Spinal cord (tissue), 10 donors: ENCODE results near the gene TNNT2. TPM values are rescaled to one million over a fixed set of nuclear protein-coding genes. Genes with fewer than 3 reads are reported as not detected.

ENCODE experiments used
- DNase-seq, 6 donors: peaks; one replicate each; pipeline versions ENCODE4 v3.0.0 to v3.0.0-alpha.2; 2013 to 2015; ENCODE audit warnings: low spot score in 6 of 6, low read depth in 4 of 6
- H3K27ac ChIP-seq: one replicate; pipeline ENCODE4 v1.5.1; 2013; ENCODE audit warnings: low read depth, low read length, control low read depth
- H3K27me3 ChIP-seq: one replicate; pipeline ENCODE4 v1.6.1; 2013; ENCODE audit warnings: low read length; ENCODE audit not compliant: control insufficient read depth, insufficient read depth
- H3K36me3 ChIP-seq: one replicate; pipeline ENCODE4 v1.6.1; 2013; ENCODE audit warnings: low read length; ENCODE audit not compliant: control insufficient read depth, insufficient read depth
- H3K4me1 ChIP-seq: one replicate; pipeline ENCODE4 v1.6.1; 2013; ENCODE audit warnings: low read length; ENCODE audit not compliant: control insufficient read depth, insufficient read depth
- H3K4me3 ChIP-seq: one replicate; pipeline ENCODE4 v1.5.1; 2013; ENCODE audit warnings: low read depth, low read length, control low read depth
- H3K9me3 ChIP-seq: one replicate; pipeline ENCODE4 v1.6.1; 2013; ENCODE audit warnings: low read length; ENCODE audit not compliant: control insufficient read depth, insufficient read depth
- WGBS: methylation state at CpG from one replicate; pipeline ENCODE4 v1.1.5; 2013; ENCODE audit warnings: missing lambda C conversion rate; ENCODE audit not compliant: insufficient coverage; 5-methylcytosine and 5-hydroxymethylcytosine counted together
- long read RNA-seq, 4 donors: transcript quantifications; one replicate each; lab custom pipeline, GENCODE V29; 2026
- polyA plus RNA-seq, 2 donors: library from polyadenylated mRNA; unstranded; fragments of 120-200 nt; gene quantifications; one replicate each; pipeline ENCODE4 v1.2.1, GENCODE V29; 2013; ENCODE audit not compliant: insufficient read length in 2 of 2
- total RNA-seq, 2 donors: library from RNA; depleted of rRNA in 1 of 2; stranded (reverse); fragments of 120-200 nt in 1 of 2; fragments of >200 nt in 1 of 2; gene quantifications; one replicate each; pipeline versions ENCODE4 v1.2.3 to v1.2.4, GENCODE V29; 2013 to 2014
- donor health status: healthy.

The TNNT2 gene
- total RNA-seq (10 to 100 TPM in 1 of 2 donors, 1 to 10 TPM in 1; 1.4 to 23.4 TPM), polyA plus RNA-seq (1 to 10 TPM; 1.9 to 7.3 TPM)
- long read RNA-seq, donor 1: 0 reads
- long read RNA-seq, donor 2: 0 reads
- long read RNA-seq, donor 3: 0 reads
- long read RNA-seq, donor 4: 0 reads

GRCh38 chr1:201377611-201378092 is at the start of gene TNNT2:
Gene TNNT2, minus strand, starts transcription at chr1:201377680. Its CDS starts 4,426 bp downstream, at chr1:201373254.
- H3K27ac ChIP-seq: no peak within 1 kb of the TSS
- WGBS: 80% methylated on average over 1 of the region's 9 CpGs
- H3K27me3 ChIP-seq: no peaks in the 10 kb centered on the region
- H3K9me3 ChIP-seq: no peaks in the 10 kb centered on the region
- H3K4me3 ChIP-seq: no peak within 1 kb of the TSS
- H3K4me1 ChIP-seq: peaks cover 10% of the 10 kb centered on the region
- DNase-seq: peak in 1 of 6 donors; percentile 27
- H3K36me3 ChIP-seq: no peaks in the 10 kb centered on the region

GRCh38 chr1:201426479-201427310 is 49.2 kb upstream of the TNNT2 start:
- Histone ChIP-seq H3K9me3 (no peaks in the 10 kb centered on the region), H3K4me1 (no peaks in the 10 kb centered on the region), H3K4me3 (no peak overlapping the region), H3K27ac (no peak overlapping the region), H3K36me3 (no peaks in the 10 kb centered on the region), H3K27me3 (no peaks in the 10 kb centered on the region)
- 43% methylated on average over 8 of the region's 15 CpGs for WGBS
- DNase-seq: peak in 1 of 6 donors; percentile 35

GRCh38 chr1:201424146-201424545 is 46.7 kb upstream of the TNNT2 start:
- WGBS: 100% methylated on average over 2 of the region's 2 CpGs
- H3K9me3 ChIP-seq: no peaks in the 10 kb centered on the region
- no peaks in the 10 kb centered on the region for H3K36me3 ChIP-seq
- H3K27ac ChIP-seq: no peak overlapping the region
- no peak for DNase-seq
- no peak overlapping the region for H3K4me3 ChIP-seq
- H3K4me1 ChIP-seq: peaks cover 16% of the 10 kb centered on the region
- H3K27me3 ChIP-seq: no peaks in the 10 kb centered on the region

- Histone ChIP-seq H3K4me3 (no peak overlapping the region), H3K36me3 (no peaks in the 10 kb centered on the region), H3K4me1 (peaks cover 17% of the 10 kb centered on the region), H3K27ac (no peak overlapping the region), H3K9me3 (no peaks in the 10 kb centered on the region), H3K27me3 (no peaks in the 10 kb centered on the region)
- 83% methylated on average over 6 of the region's 6 CpGs for WGBS
- no peak for DNase-seq
These were observed 46.2 kb upstream of the TNNT2 start for GRCh38 chr1:201423655-201424054.

GRCh38 chr1:201422436-201423030 is 45.1 kb upstream of the TNNT2 start:
- H3K27me3 ChIP-seq: no peaks in the 10 kb centered on the region
- no peak for DNase-seq
- no peak overlapping the region for H3K27ac ChIP-seq
- WGBS: 76% methylated on average over 2 of the region's 6 CpGs
- no peak overlapping the region for H3K4me3 ChIP-seq
- H3K9me3 ChIP-seq: no peaks in the 10 kb centered on the region
- no peaks in the 10 kb centered on the region for H3K36me3 ChIP-seq
- H3K4me1 ChIP-seq: peaks cover 17% of the 10 kb centered on the region

GRCh38 chr1:201422026-201422425 is 44.5 kb upstream of the TNNT2 start:
- H3K36me3 ChIP-seq: no peaks in the 10 kb centered on the region
- DNase-seq: no peak
- WGBS: 59% methylated on average over 3 of the region's 3 CpGs
- H3K4me1 ChIP-seq: peaks cover 17% of the 10 kb centered on the region
- no peak overlapping the region for H3K27ac ChIP-seq
- H3K9me3 ChIP-seq: no peaks in the 10 kb centered on the region
- no peak overlapping the region for H3K4me3 ChIP-seq
- no peaks in the 10 kb centered on the region for H3K27me3 ChIP-seq

GRCh38 chr1:201421041-201421440 is 43.6 kb upstream of the TNNT2 start:
- WGBS: 73% methylated on average over 7 of the region's 8 CpGs
- peaks cover 17% of the 10 kb centered on the region for H3K4me1 ChIP-seq
- H3K27ac ChIP-seq: no peak overlapping the region
- DNase-seq: no peak
- no peaks in the 10 kb centered on the region for H3K36me3 ChIP-seq
- H3K27me3 ChIP-seq: no peaks in the 10 kb centered on the region
- no peak overlapping the region for H3K4me3 ChIP-seq
- H3K9me3 ChIP-seq: no peaks in the 10 kb centered on the region

GRCh38 chr1:201420608-201421002 is 43.1 kb upstream of the TNNT2 start:
- Histone ChIP-seq H3K9me3 (no peaks in the 10 kb centered on the region), H3K27ac (no peak overlapping the region), H3K27me3 (no peaks in the 10 kb centered on the region), H3K4me3 (no peak overlapping the region), H3K36me3 (no peaks in the 10 kb centered on the region), H3K4me1 (peaks cover 17% of the 10 kb centered on the region)
- DNase-seq: no peak
- 85% methylated on average over 7 of the region's 7 CpGs for WGBS

GRCh38 chr1:201419746-201420607 is 42.5 kb upstream of the TNNT2 start:
- no peak for DNase-seq
- Histone ChIP-seq H3K27ac (no peak overlapping the region), H3K36me3 (no peaks in the 10 kb centered on the region)

More at GRCh38 chr1:201419746-201420607, 42.5 kb upstream of the TNNT2 start:
- no peaks in the 10 kb centered on the region for H3K27me3 ChIP-seq
- peaks cover 17% of the 10 kb centered on the region for H3K4me1 ChIP-seq
- 79% methylated on average over 6 of the region's 12 CpGs for WGBS
- no peaks in the 10 kb centered on the region for H3K9me3 ChIP-seq
- H3K4me3 ChIP-seq: no peak overlapping the region
